PC-9 (cell line): Measurements from ENCODE around the gene SPHKAP. TPM values are rescaled to one million over a fixed set of nuclear protein-coding genes. Genes with fewer than 3 reads are reported as not detected.

Experiments used
- BruUV-seq: library from RNA; stranded (reverse); fragments of 400-500 nt; replicated peaks from 2 replicates; lab custom pipeline; 2021; lab: Mats Ljungman, UMichigan
- CTCF ChIA-PET: fragments of 300-600 bp; sonication (Branson Sonifier 250); formaldehyde crosslinking; loops from one replicate; lab custom pipeline; 2022; ENCODE audit warnings: antibody characterized with exemption; lab: Charles Lee
- POLR2A ChIA-PET: fragments of 300-600 bp; sonication (Branson Sonifier 250); formaldehyde crosslinking; loops from one replicate; lab custom pipeline; 2022; ENCODE audit warnings: antibody characterized with exemption; ENCODE audit not compliant: unreplicated experiment; lab: Charles Lee
- DNase-seq, 2 experiments: peaks; one replicate each; pipeline versions ENCODE4 v3.0.0 to v3.0.0-alpha.2; 2015 to 2022; ENCODE audit warnings: mixed read lengths in 1 of 2
- H2AFZ ChIP-seq: fragments of 200-600 bp; sonication (generic); 2 replicates; pipeline ENCODE4 v1.8.1; 2017; ENCODE audit warnings: antibody characterized with exemption
- H3F3A ChIP-seq: fragments of 200-600 bp; sonication (generic); 2 replicates; pipeline ENCODE4 v1.8.1; 2017; ENCODE audit warnings: antibody characterized with exemption, mild to moderate bottlenecking, low read depth; ENCODE audit not compliant: insufficient read depth
- H3K27ac ChIP-seq: fragments of 200-600 bp; sonication (generic); 2 replicates; pipeline ENCODE4 v1.6.1; 2016; ENCODE audit warnings: mixed run types
- H3K27me3 ChIP-seq: fragments of 200-600 bp; sonication (generic); 2 replicates; pipeline ENCODE4 v1.6.1; 2016; ENCODE audit warnings: low read depth, mixed run types; ENCODE audit not compliant: insufficient read depth
- H3K36me3 ChIP-seq: fragments of 200-600 bp; sonication (generic); 2 replicates; pipeline ENCODE4 v1.6.1; 2016; ENCODE audit warnings: low read depth, mixed run types
- H3K4me1 ChIP-seq: fragments of 200-600 bp; sonication (generic); replicated peaks from 2 replicates; pipeline ENCODE4 v1.6.1; 2016; ENCODE audit warnings: mixed run types; ENCODE audit not compliant: insufficient read depth
- H3K4me2 ChIP-seq: fragments of 200-600 bp; sonication (generic); 2 replicates; pipeline ENCODE4 v1.6.1; 2017; ENCODE audit warnings: mixed run types
- H3K4me3 ChIP-seq: fragments of 200-600 bp; sonication (generic); 2 replicates; pipeline ENCODE4 v1.6.1; 2016; ENCODE audit warnings: mixed run types
- H3K79me2 ChIP-seq: fragments of 200-600 bp; sonication (generic); 2 replicates; pipeline ENCODE4 v1.6.1; 2017; ENCODE audit warnings: low read depth, mixed run types
- H3K9me2 ChIP-seq: fragments of 200-600 bp; sonication (generic); 2 replicates; pipeline ENCODE4 v1.8.1; 2017; ENCODE audit warnings: mild to moderate bottlenecking; ENCODE audit not compliant: insufficient read depth
- H3K9me3 ChIP-seq: fragments of 200-600 bp; sonication (generic); 2 replicates; pipeline ENCODE4 v1.8.1; 2016; ENCODE audit warnings: low read depth; ENCODE audit not compliant: insufficient read depth
- H4K20me1 ChIP-seq: fragments of 200-600 bp; sonication (generic); 2 replicates; pipeline ENCODE4 v1.8.1; 2017; ENCODE audit not compliant: insufficient read depth
- CTCF ChIP-seq: fragments of 200-600 bp; sonication (generic); conservative IDR thresholded peaks from 2 replicates; pipeline ENCODE4 v1.6.1; 2017; ENCODE audit warnings: mixed run types, antibody characterized with exemption, mild to moderate bottlenecking, moderate library complexity
- EZH2 ChIP-seq: fragments of 200-600 bp; sonication (generic); IDR thresholded peaks from 2 replicates; pipeline ENCODE4 v1.8.0; 2017; ENCODE audit warnings: antibody characterized with exemption, low read depth
- intact Hi-C: fragments of 100-400 bp; cut with micrococcal nuclease; formaldehyde crosslinking; loops from one replicate; pipeline ENCODE4 v1.10.0; 2022; ENCODE audit not compliant: unreplicated experiment
- total RNA-seq: library from RNA; stranded (reverse); gene quantifications from 2 replicates; pipeline ENCODE4 v1.2.3, GENCODE V29; 2021

Gene SPHKAP
- total RNA-seq, 1 experiment from 2014 or later, result not detected

GRCh38 chr2:228048838-228049490 is 132.5 kb downstream of the SPHKAP start:
- Histone ChIP-seq H3K9me2 (no peaks in the 10 kb centered on the region), H3K27ac (no peak overlapping the region), H3F3A (no peaks in the 10 kb centered on the region), H3K4me1 (peaks cover 12% of the 10 kb centered on the region), H3K79me2 (no peaks in the 10 kb centered on the region), H3K36me3 (no peaks in the 10 kb centered on the region), H3K4me3 (no peak overlapping the region), H2AFZ (peak overlapping the region; percentile 40; the same call in 1 of the 2 replicates), H3K27me3 (no peaks in the 10 kb centered on the region), H3K4me2 (no peak overlapping the region), H4K20me1 (no peaks in the 10 kb centered on the region), H3K9me3 (no peaks in the 10 kb centered on the region)
- TF ChIP-seq CTCF, result peak; percentile 67
- TF ChIP-seq EZH2, result no peak
- CTCF ChIA-PET, result interaction anchor here (0.6 to 1.2 kb wide), 2 partner anchors 621 to 1226 kb away, joined by 3 read pairs; no protein-coding TSS in a partner anchor
- POLR2A ChIA-PET, result no interaction called here
- no TSS peak for BruUV-seq
- peak; percentile 30 to 70 for DNase-seq
- intact Hi-C loops, result loop anchor here (1.0 to 10.0 kb wide), 4 partner anchors 114 to 1223 kb away; partner anchors contain the start of gene PID1

- Histone ChIP-seq H3K4me1 (no peaks in the 10 kb centered on the region), H3K4me2 (no peak overlapping the region), H4K20me1 (no peaks in the 10 kb centered on the region), H3K4me3 (no peak overlapping the region), H3F3A (no peaks in the 10 kb centered on the region), H2AFZ (no peak overlapping the region), H3K27me3 (no peaks in the 10 kb centered on the region), H3K27ac (no peak overlapping the region), H3K79me2 (no peaks in the 10 kb centered on the region), H3K9me2 (no peaks in the 10 kb centered on the region), H3K9me3 (no peaks in the 10 kb centered on the region), H3K36me3 (no peaks in the 10 kb centered on the region)
- intact Hi-C loops, result loop anchor here (10.0 kb wide), 2 partner anchors 106 to 636 kb away; no protein-coding TSS in a partner anchor
- CTCF ChIA-PET, result no interaction called here
- TF ChIP-seq CTCF (no peak), EZH2 (no peak)
- no TSS peak for BruUV-seq
- POLR2A ChIA-PET, result no interaction called here
- DNase-seq, result no peak
Observed at GRCh38 chr2:228040995-228041394, 140.5 kb downstream of the SPHKAP start.

GRCh38 chr2:228039752-228040534 is 141.5 kb downstream of the SPHKAP start:
- Histone ChIP-seq H3K27me3 (no peaks in the 10 kb centered on the region), H3F3A (no peaks in the 10 kb centered on the region), H3K36me3 (no peaks in the 10 kb centered on the region), H3K79me2 (no peaks in the 10 kb centered on the region), H3K27ac (no peak overlapping the region), H3K4me1 (no peaks in the 10 kb centered on the region), H3K4me2 (no peak overlapping the region), H2AFZ (no peak overlapping the region), H3K9me3 (no peaks in the 10 kb centered on the region), H4K20me1 (no peaks in the 10 kb centered on the region), H3K9me2 (no peaks in the 10 kb centered on the region), H3K4me3 (no peak overlapping the region)
- TF ChIP-seq CTCF (peak; percentile 74), EZH2 (no peak)
- no TSS peak for BruUV-seq
- POLR2A ChIA-PET, result interaction anchor here (0.6 kb wide), 1 partner anchor 488 kb away, joined by 6 read pairs; no protein-coding TSS in a partner anchor
- DNase-seq, result no peak
- intact Hi-C loops, result loop anchor here (10.0 kb wide), 2 partner anchors 105 to 635 kb away; no protein-coding TSS in a partner anchor
- CTCF ChIA-PET, result no interaction called here
